Measurements from ENCODE around the gene OSBPL5. TPM values are rescaled to one million over a fixed set of nuclear protein-coding genes. Genes with fewer than 3 reads are reported as not detected.
A peak's percentile ranks its signal among the peaks of the same experiment; 100 is the strongest.

Gene OSBPL5
- total RNA-seq, 4 donors from 2014 or later: 9.2 to 18.5 (median 14.0) TPM

DNA sequence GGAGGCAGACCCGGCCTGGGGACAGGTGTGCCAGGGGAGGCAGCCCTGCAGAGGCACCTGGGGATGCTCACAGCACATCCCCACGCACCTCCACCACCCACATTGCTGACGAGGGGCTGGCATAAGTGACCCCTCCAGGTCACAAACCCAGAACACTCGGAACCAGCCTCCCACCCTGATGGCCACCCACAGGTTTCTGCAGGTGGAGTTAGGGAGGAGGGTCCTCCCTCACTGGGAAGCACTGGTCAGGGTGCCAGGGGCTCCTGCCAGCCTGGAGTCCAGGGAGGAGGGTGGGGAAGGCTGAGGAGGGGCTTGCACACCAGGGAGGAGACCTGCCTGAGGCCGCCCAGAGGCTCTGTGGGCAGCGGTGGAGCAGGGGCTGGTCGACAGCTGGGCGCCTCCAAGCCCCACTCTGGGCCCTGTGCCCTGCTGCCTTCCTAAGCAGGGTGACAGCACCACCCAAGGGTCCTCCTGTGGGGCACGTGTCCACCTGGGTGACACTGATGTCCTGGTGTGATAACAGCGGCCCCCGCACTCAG, 56.9 kb downstream of the OSBPL5 start:
- in situ Hi-C loops (cut with MboI; ENCODE audit: low sequenced_read_pairs in 4 of 4): no loop called here
- no peaks in the 10 kb centered on the region for H3K4me1 ChIP-seq
- peaks cover 0 to 12% of the 10 kb centered on the region in 2 donors for H3K36me3 ChIP-seq
- H3K4me3 ChIP-seq: no peak overlapping the region
- H3K27me3 ChIP-seq: no peaks in the 10 kb centered on the region
- TF ChIP-seq POLR2A (IDR thresholded peaks at IDR 0.05): no peak
- TF ChIP-seq, protein P1, sequence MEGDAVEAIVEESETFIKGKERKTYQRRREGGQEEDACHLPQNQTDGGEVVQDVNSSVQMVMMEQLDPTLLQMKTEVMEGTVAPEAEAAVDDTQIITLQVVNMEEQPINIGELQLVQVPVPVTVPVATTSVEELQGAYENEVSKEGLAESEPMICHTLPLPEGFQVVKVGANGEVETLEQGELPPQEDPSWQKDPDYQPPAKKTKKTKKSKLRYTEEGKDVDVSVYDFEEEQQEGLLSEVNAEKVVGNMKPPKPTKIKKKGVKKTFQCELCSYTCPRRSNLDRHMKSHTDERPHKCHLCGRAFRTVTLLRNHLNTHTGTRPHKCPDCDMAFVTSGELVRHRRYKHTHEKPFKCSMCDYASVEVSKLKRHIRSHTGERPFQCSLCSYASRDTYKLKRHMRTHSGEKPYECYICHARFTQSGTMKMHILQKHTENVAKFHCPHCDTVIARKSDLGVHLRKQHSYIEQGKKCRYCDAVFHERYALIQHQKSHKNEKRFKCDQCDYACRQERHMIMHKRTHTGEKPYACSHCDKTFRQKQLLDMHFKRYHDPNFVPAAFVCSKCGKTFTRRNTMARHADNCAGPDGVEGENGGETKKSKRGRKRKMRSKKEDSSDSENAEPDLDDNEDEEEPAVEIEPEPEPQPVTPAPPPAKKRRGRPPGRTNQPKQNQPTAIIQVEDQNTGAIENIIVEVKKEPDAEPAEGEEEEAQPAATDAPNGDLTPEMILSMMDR (IDR thresholded peaks at IDR 0.05 in 4 of 5, conservative IDR thresholded peaks at IDR 0.05 in 1 of 5): no peak
- no peaks in the 10 kb centered on the region for H3K9me3 ChIP-seq
- ATAC-seq: no peak
- H3K27ac ChIP-seq: no peak overlapping the region
- intact Hi-C loops (cut with DNase I; ENCODE audit: low total_unique reads): no loop called here
- peak in 1 of 2 donors; percentile 9 for DNase-seq

DNA sequence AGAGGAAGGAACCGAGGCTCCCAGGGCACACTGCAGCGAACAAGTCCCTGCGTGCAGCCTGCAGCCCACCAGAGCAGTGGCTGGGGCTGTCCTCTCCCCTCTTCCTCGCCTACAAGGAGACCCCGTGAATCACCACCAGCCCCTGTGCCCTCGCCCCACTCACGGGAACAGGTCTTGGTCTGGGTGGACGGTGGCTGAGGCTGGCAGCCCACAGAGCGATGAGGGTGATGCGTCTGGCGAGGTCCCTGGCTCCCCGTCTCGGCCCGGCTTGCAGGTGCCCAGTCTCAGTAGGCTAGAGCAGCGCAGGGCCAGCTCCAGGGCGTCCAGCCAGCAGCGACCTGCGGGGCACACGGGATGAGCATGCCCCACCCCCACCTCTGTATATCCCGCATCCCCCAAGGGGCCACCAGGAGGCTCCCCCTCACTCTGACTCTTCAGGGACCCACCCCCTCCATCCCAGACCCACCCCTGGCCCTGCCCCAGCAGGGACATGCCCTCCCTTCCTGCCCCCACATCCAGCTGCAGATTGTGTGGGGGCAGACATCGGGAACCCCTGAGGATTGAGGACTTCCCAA, 57.4 kb downstream of the OSBPL5 start:
- Histone ChIP-seq H3K4me1 (no peaks in the 10 kb centered on the region), H3K36me3 (peaks cover 0 to 12% of the 10 kb centered on the region in 2 donors), H3K27me3 (no peaks in the 10 kb centered on the region), H3K9me3 (no peaks in the 10 kb centered on the region), H3K27ac (no peak overlapping the region), H3K4me3 (no peak overlapping the region)
- TF ChIP-seq, protein P1 (IDR thresholded peaks at IDR 0.05 in 4 of 5, conservative IDR thresholded peaks at IDR 0.05 in 1 of 5): no peak
- no peak for TF ChIP-seq POLR2A (IDR thresholded peaks at IDR 0.05)
- DNase-seq (peak in 1 of 2 donors; percentile 13), ATAC-seq (no peak)
- intact Hi-C loops (cut with DNase I; ENCODE audit: low total_unique reads): no loop called here
- in situ Hi-C loops (cut with MboI; ENCODE audit: low sequenced_read_pairs in 4 of 4): no loop called here

DNA sequence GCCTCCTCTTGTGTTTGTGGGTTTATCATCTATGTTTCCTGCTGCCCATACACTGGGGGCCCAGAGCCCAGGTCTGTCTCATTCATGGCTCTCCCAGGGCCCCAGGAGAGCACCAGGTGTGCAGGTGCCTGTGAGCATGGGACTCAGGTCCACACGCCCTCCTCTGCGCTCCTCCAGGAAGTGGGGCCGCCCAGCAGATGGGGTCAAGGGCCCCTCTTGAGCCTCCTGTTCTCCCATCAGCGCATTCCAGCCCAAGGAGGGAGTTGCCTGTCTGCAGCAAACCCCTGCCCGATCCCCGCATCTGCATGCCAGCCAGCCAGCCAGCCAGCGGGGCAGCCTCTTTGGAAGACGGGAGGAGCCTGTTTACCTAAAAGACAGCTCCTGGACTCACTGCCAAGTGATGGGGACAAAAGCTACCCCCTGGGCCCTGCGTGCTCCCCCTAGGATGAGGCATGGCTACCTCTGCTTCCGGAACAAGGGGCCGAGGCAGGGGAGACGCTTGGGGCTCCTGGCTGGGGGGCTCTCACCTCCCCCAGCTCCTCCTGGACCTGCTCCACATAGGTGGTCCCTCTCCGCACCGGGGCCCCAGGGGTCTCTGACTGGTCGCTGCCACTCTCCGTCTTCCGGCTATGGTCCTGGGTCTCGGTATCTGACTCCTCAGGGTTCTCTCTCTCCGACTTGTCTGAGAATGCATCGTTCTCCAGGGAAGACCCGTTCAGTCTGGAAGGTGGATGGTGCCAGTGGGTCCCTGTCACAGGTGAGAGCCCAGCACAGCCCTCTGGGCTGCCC, 58.2 kb downstream of the OSBPL5 start:
- Histone ChIP-seq H3K27me3 (no peaks in the 10 kb centered on the region), H3K4me3 (no peak overlapping the region), H3K9me3 (no peaks in the 10 kb centered on the region), H3K27ac (no peak overlapping the region), H3K4me1 (no peaks in the 10 kb centered on the region), H3K36me3 (peaks cover 0 to 12% of the 10 kb centered on the region in 2 donors)
- ATAC-seq (no peak), DNase-seq (peak in 1 of 2 donors; percentile 8)
- in situ Hi-C loops (cut with MboI; ENCODE audit: low sequenced_read_pairs in 4 of 4): no loop called here
- TF ChIP-seq, protein P1 (IDR thresholded peaks at IDR 0.05 in 4 of 5, conservative IDR thresholded peaks at IDR 0.05 in 1 of 5): no peak
- TF ChIP-seq POLR2A (IDR thresholded peaks at IDR 0.05): no peak
- intact Hi-C loops (cut with DNase I; ENCODE audit: low total_unique reads): no loop called here

DNA sequence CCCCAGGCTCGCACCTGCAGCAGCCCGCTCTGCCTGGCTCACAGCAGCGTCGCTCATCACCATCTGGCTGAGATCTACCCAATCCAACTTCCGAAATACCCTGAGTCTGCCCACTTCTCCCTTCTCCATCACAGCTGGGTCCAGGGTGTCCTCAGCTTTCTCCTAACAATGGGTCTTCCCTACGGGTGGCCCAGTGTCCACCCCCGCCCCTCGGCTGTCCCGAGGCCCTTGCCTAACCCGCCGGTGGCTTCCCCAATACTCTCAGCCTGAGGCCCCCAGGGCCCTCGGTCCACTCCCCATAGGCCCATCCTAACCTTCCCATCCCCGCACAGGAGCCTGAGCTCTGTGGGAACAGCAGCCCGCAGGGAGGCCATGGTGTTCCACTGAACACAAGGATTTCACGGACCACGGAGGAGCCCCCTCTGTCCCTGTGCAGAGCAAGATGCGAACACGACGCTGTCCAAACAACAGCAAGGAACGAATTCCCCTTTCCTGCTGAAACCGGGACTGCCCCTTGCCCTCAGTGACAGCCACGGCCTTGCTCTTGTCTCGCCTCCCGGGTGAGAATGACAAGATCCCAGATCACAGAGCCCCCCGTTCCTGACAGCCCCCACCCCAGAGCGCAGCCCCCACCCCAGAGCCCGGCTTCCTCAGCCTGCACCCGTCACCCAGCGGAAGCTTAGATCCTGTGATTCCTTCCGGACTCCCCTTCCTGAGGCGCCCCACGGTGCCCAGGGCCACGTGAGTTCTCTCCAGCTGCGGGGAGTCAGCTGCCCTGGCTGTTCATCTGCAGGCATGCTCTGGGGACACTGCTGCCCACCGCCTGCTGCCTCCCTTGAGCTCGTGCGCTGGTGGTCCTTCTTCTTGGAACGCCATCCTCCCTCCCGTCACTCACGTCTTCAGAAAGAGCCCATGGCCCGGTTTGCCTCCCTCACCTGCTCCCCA, 59.0 kb downstream of the OSBPL5 start:
- no peaks in the 10 kb centered on the region for H3K27me3 ChIP-seq
- no peak overlapping the region for H3K4me3 ChIP-seq
- TF ChIP-seq, protein P1 (IDR thresholded peaks at IDR 0.05 in 4 of 5, conservative IDR thresholded peaks at IDR 0.05 in 1 of 5): no peak
- TF ChIP-seq POLR2A (IDR thresholded peaks at IDR 0.05): no peak
- no peak overlapping the region for H3K27ac ChIP-seq
- H3K36me3 ChIP-seq: peaks cover 0 to 12% of the 10 kb centered on the region in 2 donors
- intact Hi-C loops (cut with DNase I; ENCODE audit: low total_unique reads) (no loop called here), in situ Hi-C loops (cut with MboI; ENCODE audit: low sequenced_read_pairs in 4 of 4) (no loop called here)
- ATAC-seq (no peak), DNase-seq (peak in 1 of 2 donors; percentile 7)
- no peaks in the 10 kb centered on the region for H3K9me3 ChIP-seq
- H3K4me1 ChIP-seq: no peaks in the 10 kb centered on the region

All from gastrocnemius medialis (tissue), 4 donors.